GM19468 (cell line): Measurements from ENCODE around the gene FRG2B.
"Not testable (repeated sequence)": the region's sequence is repeated elsewhere in the genome, so short reads cannot be mapped to it uniquely, and the experiment has no call there.

Experiments used
- ATAC-seq: cut with Tn5 transposase; IDR thresholded peaks from one replicate; pipeline ENCODE4 v1.9.1; 2021; ENCODE audit warnings: mild to moderate bottlenecking, moderate library complexity, moderate number of reproducible peaks; ENCODE audit not compliant: unreplicated experiment; ENCODE audit errors: extremely low read depth

The FRG2B gene

GRCh38 chr10:133626695-133627094, at the start of gene FRG2B:
Gene FRG2B, minus strand, starts transcription at chr10:133626795. Its CDS starts 53 bp downstream, at chr10:133626742.
- ATAC-seq = not testable (repeated sequence)

DNA sequence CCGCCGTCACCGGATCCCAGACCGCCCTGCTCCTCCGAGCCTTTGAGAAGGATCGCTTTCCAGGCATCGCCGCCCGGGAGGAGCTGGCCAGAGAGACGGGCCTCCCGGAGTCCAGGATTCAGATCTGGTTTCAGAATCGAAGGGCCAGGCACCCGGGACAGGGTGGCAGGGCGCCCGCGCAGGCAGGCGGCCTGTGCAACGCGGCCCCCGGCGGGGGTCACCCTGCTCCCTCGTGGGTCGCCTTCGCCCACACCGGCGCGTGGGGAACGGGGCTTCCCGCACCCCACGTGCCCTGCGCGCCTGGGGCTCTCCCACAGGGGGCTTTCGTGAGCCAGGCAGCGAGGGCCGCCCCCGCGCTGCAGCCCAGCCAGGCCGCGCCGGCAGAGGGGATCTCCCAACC, 40.9 kb upstream of the FRG2B start:
- not testable (repeated sequence) for ATAC-seq

DNA sequence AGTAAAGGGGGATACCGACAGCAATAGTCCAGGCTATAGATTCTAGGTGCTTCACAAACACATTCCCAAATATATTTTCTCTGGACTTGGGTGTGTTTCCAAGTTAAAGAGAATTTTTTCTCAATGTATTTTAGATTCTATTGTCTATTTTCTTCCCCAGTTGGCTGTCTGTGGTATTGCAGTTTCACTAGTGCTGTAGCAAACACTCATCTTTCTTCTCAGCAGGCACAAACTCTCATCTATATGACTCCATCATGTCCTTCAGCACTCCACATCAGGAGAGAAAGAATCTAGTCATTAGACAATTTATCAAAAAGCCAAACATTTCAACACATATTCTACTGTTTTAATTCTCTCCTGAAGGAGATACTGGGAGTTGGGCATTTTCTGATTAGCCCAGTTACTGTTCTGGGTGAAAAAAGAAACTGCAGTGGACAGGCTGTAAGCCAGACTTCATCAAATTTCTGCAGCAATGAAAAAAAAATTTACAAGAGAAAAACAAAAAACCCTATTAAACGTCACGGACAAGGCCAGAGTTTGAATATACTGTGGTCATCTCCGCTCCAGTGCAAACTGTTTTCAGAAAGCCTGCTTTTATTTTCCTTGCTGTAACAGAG, 37.1 kb upstream of the FRG2B start:
- not testable (repeated sequence) for ATAC-seq

- not testable (repeated sequence) for ATAC-seq
These were observed 34.5 kb upstream of the FRG2B start for GRCh38 chr10:133661122-133661521.

DNA sequence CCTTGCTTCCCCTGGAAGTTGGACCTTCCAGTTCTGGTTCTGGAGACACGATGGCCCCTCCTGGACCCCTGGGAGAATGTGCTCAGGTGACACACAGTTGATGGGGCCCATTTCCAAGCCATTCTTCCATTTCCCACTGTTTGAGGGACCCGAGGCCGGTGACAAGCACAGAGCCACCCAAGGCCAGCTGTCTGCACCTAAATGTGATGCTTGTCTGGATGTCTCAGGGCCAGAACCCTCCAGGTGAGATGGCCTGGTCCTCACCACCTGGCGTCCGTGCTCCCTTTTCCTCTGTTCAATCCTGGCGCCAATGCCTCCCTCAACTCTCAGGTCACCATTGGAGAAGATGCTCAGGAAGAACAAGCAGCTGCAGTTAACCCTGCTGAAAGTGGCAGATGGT, 33.9 kb upstream of the FRG2B start:
- not testable (repeated sequence) for ATAC-seq

DNA sequence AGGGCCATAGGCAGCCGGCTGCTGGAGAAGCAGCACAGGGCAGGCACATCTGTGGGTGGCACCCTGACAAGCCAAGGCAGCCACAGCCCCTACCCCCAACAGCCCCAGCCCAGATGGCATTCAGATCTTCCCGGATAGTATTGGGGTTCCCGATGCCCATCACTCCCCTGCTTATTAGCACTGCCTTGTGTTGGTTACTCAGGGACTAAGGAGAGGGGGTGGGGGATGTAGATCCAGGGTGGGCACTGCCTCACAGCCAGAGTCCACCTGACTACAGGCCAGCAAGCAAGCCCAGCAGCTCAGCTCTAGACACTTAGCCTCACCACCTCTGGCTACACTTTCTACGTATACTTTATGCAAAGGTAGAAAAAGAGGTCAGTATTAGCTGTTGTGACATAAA, 30.7 kb upstream of the FRG2B start:
- ATAC-seq = not testable (repeated sequence)

DNA sequence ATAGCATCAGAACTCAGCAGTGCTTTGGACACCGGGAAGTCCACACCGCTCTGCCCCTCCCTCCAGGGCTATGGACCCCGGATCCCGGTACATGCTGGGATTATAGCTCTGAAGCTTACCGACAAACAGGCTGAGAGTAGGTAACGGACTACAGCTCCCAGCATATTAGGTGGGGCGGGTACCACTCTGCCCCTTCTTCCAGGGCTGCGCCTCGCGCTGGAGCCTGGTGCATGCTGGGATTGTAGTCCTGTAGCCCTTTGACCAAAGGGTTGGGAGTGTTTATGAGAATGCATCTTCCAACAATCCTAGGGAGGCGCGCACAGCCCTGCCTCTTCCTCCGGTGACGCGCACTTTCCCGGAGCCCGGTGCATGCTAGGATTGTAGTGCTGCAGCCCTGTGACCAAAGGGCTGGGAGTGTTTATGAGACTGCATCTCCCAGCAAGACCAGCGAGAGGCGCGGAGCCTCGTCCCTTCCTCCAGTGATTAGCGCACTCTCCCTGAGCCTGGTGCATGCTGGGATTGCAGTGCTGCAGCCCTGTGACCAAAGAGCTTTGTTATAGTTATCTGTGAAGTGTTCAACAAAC, 22.4 kb upstream of the FRG2B start:
- ATAC-seq = not testable (repeated sequence)

DNA sequence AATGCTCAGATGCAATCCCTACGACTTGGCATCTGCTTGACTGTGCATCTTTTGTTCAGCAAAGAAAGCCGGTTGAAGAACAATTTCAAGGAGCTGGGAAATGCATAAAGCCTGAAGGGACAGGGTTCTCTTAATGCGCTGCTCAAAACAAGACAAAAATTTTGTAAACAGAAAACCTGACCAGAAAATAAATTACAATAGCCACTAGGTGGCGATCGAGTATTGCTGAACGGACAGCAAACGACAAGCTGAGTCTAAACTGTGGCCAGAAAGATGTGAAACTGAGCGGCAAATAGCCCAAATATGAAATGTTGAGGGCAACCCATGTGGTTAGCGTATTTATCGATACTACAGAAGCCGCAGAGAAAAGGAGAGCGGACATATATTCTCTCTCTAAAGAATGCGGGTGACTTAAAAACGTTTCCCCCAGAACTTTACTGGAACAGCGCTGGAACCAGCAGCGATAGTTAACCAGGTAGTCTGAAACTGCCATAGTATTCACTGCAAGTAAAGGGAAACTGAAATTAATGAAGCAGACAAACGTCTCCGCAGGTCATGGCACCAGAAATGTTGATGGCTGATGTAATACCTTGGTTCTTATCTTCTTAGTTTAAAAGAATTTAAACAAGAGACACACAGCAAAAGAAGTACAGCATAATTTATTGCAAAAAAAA, 20.6 kb upstream of the FRG2B start:
- peak; percentile 72 for ATAC-seq

DNA sequence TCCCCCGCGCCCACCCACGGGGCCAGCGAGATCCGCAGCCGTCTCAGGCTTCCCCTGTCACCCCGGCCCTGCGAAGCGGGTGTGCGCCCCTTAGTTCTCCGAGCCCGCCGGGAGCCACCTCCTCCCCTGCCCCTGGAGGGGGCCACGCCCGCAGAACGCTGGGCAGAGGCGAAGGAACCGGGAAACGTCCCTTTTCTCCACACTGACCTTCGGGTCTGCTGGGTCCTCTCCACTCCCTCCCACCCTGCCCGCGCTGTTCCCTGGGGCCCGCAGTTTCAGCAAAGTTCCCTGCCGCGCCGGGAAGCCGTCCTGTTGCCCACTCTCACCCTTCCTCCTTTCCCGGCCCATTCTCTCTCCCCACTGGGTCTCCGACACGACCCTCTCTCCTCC, 11.2 kb upstream of the FRG2B start:
- not testable (repeated sequence) for ATAC-seq

DNA sequence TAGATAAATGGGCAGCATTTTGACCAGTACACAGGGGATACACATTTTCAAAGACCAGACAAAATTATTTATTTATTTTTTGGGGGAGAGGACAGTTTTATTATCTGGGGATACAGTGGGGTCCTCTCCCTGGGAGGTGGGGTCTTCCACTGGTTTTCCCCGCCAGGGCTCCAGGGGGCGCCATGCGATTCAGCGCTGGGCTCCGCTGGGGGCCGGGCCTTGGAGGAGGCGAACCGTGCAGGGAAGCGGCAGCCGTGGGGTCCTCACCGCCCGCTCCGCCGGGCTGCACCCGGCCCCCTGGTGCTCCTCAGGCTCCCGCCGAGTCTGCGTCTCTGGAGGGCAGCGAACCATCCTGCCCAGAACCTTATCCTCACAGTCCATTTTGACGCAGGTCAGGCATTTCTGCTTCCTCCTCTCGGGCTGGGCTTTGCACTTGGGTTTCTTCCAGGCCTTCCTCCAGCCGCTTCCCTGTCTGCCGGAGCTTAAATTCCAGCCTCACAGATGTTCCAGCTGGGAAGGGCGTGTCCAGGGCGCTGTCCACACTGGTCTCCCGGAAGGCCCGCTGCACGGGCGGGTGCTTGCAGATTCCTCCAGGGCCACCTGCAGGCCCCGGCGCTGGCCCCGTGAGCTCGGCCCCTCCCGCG, 10.7 kb upstream of the FRG2B start:
- ATAC-seq = not testable (repeated sequence)

DNA sequence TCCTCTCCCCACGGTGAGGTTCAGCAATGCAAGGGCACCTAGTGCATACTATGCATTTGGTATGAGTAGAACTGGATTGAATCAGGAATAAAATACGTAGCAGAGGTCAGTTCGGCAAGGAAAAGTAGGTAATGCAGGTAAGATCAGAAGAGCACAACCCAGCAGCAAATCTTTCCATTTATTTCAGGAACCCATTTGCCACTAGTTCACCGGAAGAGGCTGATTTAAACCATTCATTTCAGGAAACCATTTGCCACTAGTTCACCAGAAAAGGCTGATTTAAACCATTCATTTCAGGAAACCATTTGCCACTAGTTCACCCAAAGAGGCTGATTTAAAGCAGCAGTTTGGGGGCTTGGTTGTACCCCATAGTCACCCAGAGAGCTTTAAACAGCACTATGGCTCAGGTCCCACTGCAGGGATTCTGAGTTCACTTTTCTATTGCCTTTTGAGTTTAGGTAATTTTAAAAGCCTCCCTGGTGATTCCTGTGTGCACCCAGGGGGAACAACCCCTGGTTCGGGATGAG, 4.2 kb upstream of the FRG2B start:
- ATAC-seq = not testable (repeated sequence)

DNA sequence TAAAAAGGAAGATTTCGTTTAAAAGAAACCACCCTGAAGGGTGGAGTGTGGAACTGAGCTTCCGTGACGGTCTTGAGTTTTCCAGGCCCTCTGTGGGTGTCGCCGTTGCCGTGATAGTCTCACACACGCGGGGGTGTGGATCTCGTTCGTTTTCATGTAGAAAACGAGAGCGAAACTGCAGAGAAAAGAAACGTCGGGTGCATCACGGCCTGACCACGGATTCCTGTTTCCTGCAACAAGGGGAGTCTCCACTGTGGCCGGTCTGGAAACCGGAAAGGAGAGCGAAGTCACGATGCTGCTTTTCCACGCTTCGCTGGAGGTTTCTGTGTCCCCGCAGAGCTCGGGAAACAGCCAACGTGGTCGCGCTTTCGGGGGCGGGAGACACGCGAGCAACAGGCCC, 4.1 kb downstream of the FRG2B start:
- ATAC-seq = not testable (repeated sequence)

DNA sequence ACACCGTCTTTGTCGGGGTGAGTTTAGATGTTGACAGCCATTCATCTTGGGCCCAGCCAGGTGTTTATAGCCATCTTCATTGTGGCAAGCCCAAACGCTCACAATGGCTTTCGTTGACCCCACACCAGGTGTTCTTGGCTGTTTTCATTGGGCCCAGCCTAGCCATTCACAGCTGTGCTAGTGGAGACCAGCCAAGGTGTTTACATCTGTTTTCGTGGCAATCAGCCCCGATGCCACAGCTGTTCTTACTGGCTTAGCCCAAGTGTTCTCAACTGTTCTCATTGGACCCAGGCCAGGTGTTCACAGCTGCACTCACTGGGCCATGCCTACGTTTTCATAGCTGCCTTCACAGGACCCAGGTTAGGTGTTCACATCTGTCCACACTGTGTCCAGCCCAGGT, 7.7 kb downstream of the FRG2B start:
- no peak for ATAC-seq

DNA sequence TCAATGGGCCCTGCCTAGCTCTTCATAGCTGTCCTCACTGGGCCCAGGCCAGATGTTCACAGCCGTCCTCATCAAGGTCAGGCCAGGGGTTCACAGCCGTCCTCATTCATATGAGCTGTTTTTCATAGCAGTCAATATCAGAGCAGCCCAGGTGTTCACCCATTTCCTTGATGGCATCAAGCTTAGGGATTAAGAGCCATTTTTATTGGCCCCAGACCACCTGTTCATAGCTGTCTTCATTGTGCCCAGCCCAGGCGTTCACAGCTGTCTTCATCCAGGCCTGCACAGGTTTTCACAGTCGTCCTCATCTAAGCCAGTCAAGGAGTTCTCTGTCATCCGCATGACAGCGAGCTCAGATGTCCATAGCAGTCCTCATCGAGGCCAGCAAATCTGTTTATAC, 9.4 kb downstream of the FRG2B start:
- no peak for ATAC-seq

- no peak for ATAC-seq
These were observed 10.0 kb downstream of the FRG2B start for GRCh38 chr10:133616371-133617130.

DNA sequence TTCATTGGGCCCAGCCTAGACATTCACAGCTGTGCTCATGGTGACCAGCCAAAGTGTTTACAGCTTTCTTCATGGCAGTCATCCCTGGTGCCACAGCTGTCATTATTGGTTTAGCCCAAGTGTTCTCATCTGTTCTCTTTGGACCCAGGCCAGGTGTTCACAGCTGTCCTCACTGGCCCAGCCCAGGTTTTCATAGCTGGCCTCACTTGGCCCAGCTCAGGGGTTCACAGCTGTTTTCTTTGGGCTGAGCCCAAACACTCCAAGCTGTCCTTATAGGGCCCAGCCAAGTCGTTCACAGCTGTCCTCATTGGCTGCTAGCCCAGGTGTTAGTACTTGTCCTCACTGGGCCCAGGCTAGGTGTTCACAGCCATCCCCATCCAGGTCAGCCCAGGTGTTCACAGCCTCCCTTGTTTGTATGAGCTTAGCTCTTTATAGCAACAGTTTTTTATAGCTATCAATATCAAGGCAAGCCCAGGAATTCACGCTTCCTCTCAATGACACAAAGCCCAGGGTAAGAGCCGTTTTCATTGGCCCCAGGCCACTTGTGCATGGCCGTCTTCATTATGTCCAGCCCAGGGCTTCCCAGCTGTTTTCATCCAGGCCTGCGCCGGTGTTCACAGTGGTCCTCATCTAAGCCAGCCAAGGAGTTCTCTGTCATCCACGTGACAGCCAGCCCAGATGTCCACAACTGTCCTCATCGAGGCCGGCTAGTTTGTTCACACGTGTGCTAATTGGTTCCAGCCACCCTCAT, 11.6 kb downstream of the FRG2B start:
- no peak for ATAC-seq

GRCh38 chr10:133613699-133614098, 12.9 kb downstream of the FRG2B start:
- ATAC-seq = no peak

DNA sequence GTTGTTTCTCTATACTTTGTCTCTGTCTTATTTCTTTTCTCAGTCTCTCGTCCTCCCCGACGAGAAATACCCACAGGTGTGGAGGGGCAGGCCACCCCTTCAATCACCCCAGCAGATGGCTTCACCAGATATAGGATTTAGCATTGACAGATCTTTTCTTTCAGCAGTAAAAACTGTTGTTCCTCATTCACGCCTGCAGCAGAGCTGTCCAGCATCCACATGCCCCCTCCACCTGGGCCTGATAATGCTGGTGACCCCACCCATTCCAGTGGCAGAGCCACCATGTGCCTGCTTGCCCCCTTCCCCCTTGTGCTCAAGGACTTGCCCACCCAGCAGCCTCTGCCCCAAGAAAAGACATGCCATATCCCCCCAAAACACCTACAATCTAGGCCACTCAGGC, 15.5 kb downstream of the FRG2B start:
- ATAC-seq = no peak

- ATAC-seq = no peak
These were observed 17.7 kb downstream of the FRG2B start for GRCh38 chr10:133608855-133609254.
